ENCODE measurements around the gene OGFOD1.

GRCh38 chr16:56469748-56470147, 18.4 kb downstream of the OGFOD1 start:
- TF ChIP-seq CTCF (IDR thresholded peaks at IDR 0.05) (no peak), POLR2A (IDR thresholded peaks at IDR 0.05) (no peak)

All from right lobe of liver (tissue), 4 donors.